HEK293T (cell line): ENCODE data around the gene ERCC1.

Experiments
- ARNT ChIP-seq: fragments of 450-650 bp; IDR thresholded peaks from 2 replicates; pipeline ENCODE4 v1.6.1; 2017; ENCODE audit warnings: mild to moderate bottlenecking
- ELF4 ChIP-seq: fragments of 450-650 bp; IDR thresholded peaks from 2 replicates; pipeline ENCODE4 v1.6.1; 2017; ENCODE audit warnings: antibody characterized with exemption
- FOXA1 ChIP-seq: fragments of 450-650 bp; IDR thresholded peaks from 2 replicates; pipeline ENCODE4 v1.6.1; 2016; ENCODE audit warnings: mild to moderate bottlenecking
- FOXK2 ChIP-seq: fragments of 450-650 bp; IDR thresholded peaks from 2 replicates; pipeline ENCODE4 v1.6.1; 2016; ENCODE audit warnings: mild to moderate bottlenecking
- FOXM1 ChIP-seq: fragments of 450-650 bp; IDR thresholded peaks from 2 replicates; pipeline ENCODE4 v1.6.1; 2017; ENCODE audit warnings: mild to moderate bottlenecking, borderline replicate concordance
- HDGF ChIP-seq: fragments of 450-650 bp; IDR thresholded peaks from 2 replicates; pipeline ENCODE4 v1.6.1; 2017; ENCODE audit warnings: antibody characterized with exemption, borderline replicate concordance
- SP1 ChIP-seq: fragments of 450-650 bp; IDR thresholded peaks from 2 replicates; pipeline ENCODE4 v1.6.1; 2017
- TARDBP ChIP-seq: fragments of 450-650 bp; IDR thresholded peaks from 2 replicates; pipeline ENCODE4 v1.6.1; 2016
- ZNF384 ChIP-seq: fragments of 450-650 bp; IDR thresholded peaks from 2 replicates; pipeline ENCODE4 v1.6.1; 2016

- no peak for TF ChIP-seq FOXM1
- TF ChIP-seq HDGF, result no peak
- TF ChIP-seq ELF4, result no peak
- no peak for TF ChIP-seq FOXA1
- no peak for TF ChIP-seq ZNF384
- no peak for TF ChIP-seq SP1
- no peak for TF ChIP-seq FOXK2
- no peak for TF ChIP-seq ARNT
- TF ChIP-seq TARDBP, result no peak
Measured at GRCh38 chr19:45473367-45473681, 49.6 kb upstream of the ERCC1 start.
